D341Med (cell line): ENCODE data around the gene DKC1.
"Not testable (repeated sequence)": the region's sequence is repeated elsewhere in the genome, so short reads cannot be mapped to it uniquely, and the experiment has no call there.

Experiments used
- DNase-seq: peaks from one replicate; pipeline ENCODE4 v3.0.0; 2012; ENCODE audit warnings: low spot score

The DKC1 gene

DNA sequence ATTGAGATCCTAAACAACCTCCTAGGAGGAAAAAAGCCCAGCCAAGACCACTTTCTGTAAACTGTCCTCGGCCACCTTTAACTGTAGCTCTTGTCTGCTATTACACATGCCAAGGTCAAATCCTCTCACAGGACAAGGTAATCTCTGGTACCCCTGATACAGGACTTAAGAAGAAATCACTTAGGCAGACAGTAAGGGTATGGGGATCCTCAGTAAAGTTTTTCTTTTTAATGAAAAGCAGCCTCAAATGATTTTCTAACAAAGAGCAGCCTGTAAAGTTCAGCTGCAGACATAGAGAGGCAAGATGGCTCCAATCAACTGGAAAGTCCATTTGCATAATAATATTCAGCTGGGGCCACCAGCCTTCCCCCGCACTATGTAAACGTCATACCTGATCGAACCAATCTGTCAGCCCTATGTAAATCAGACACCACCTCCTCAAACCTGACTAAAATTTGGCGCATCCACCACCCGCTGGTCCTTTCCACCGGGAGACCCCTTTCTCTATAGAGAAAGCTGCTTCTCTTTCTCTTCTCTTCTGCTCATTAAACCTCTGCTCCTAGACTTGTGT lies 57.2 kb downstream of the DKC1 start:
- DNase-seq: no peak

DNA sequence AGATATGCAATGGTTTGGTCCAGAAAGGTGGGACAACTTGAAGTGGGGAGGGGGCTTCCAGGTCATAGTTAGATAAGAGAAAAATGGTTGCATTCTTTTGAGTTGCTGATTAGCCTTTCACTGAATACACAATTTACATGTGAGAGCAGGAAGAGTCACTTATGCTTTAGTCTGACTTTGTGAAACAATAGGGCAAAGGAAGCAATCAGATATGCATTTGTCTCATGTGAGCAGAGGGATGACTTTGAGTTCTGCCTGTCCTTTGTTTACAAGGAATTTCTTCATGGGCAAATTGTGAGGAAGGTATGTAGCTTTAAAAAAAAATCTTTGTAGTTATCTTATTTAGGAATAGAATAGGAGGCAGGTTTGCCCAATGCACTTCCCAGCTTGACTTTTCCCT lies 58.9 kb downstream of the DKC1 start:
- DNase-seq: no peak

DNA sequence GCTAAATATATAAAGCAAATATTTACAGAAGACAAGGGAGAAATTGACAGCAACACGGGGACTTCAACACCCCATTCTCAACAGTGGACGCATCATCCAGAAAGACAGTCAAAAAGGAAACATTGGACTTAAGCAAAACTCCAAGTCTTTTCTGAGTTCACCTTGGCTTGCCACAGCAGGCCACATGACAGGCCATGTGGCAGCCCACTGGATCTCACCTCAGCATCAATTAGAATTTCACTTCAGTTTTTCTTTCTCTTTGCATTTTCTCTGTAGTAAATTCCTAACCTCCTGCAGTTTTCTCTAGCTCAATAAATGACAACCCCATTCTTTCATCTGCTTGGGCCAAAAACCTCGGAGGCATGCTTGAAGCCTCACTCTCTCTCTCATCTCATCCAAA lies 59.4 kb downstream of the DKC1 start:
- no peak for DNase-seq

DNA sequence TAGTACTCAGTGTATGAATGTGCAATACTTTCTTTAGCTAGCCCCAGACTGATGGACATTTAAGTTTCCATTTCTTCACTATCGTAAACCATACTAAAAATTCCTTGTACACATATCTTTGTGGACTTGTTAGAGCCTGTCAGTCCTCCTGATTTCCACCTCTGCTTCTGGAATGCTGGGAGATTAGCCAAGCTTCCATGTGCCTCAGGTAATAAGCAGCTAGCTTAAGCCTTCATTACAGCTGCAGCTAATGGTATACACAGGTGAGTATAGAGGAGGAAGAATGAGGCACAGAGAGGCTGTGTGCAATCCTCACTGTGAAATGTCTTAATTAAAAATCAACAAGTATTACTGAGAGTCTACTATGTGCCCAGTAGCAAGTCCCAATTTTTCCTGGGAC lies 62.0 kb downstream of the DKC1 start:
- DNase-seq: no peak

DNA sequence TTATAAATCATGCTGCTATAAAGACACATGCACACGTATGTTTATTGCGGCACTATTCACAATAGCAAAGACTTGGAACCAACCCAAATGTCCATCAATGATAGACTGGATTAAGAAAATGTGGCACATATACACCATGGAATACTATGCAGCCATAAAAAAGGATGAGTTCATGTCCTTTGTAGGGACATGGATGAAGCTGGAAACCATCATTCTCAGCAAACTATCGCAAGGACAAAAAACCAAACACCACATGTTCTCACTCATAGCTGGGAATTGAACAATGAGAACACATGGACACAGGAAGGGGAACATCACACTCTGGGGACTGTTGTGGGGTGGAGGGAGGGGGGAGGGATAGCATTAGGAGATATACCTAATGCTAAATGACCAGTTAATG lies 62.9 kb downstream of the DKC1 start:
- DNase-seq: not testable (repeated sequence)
